ENCODE data around the gene TMEM170A.

Gene TMEM170A

DNA sequence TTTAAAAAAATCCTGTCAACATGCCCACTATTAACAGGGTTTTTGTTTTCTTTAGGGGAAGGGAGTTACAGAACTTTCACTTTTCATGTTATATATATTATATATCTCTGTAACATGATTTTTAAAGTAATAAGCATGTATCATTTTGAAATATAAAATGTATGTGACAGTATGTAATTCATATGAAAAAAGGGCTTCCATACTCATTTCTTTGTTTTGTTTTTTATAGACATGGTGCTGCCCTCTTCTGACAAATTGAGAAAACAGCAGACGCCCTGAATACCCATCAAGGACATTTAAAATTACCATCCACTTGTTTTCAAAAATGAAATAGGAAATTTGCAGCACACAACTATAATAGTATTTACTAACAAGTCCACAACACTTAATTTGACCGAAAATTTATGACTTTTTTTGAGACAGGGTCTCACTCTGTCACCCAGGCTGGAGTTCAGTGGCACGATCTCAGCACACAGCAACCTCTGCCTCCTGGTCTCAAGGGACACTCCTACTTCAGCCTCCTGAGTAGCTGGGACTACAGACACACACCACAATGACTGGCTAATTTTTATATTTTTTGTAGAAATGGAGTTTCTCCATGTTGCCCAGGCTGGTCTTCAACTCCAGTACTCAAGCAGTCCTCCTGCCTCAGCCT is 61.5 kb downstream of the TMEM170A start:
- TF ChIP-seq, protein P1, sequence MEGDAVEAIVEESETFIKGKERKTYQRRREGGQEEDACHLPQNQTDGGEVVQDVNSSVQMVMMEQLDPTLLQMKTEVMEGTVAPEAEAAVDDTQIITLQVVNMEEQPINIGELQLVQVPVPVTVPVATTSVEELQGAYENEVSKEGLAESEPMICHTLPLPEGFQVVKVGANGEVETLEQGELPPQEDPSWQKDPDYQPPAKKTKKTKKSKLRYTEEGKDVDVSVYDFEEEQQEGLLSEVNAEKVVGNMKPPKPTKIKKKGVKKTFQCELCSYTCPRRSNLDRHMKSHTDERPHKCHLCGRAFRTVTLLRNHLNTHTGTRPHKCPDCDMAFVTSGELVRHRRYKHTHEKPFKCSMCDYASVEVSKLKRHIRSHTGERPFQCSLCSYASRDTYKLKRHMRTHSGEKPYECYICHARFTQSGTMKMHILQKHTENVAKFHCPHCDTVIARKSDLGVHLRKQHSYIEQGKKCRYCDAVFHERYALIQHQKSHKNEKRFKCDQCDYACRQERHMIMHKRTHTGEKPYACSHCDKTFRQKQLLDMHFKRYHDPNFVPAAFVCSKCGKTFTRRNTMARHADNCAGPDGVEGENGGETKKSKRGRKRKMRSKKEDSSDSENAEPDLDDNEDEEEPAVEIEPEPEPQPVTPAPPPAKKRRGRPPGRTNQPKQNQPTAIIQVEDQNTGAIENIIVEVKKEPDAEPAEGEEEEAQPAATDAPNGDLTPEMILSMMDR (IDR thresholded peaks at IDR 0.05; ENCODE audit: unreplicated experiment in 3 of 3) = peak; percentile 64 to 72 (median 69)
- peak overlapping the region in 1 of 3 experiments; percentile 19 for H3K27ac Mint-ChIP-seq
- peaks cover 22% of the 10 kb centered on the region for H3K36me3 Mint-ChIP-seq (ENCODE audit: low read depth)
- no peak overlapping the region for H3K4me3 Mint-ChIP-seq
- H3K9me3 Mint-ChIP-seq = no peaks in the 10 kb centered on the region
- H3K4me1 Mint-ChIP-seq = peaks cover 8% of the 10 kb centered on the region
- no peaks in the 10 kb centered on the region for H3K27me3 Mint-ChIP-seq (ENCODE audit: low read depth)

DNA sequence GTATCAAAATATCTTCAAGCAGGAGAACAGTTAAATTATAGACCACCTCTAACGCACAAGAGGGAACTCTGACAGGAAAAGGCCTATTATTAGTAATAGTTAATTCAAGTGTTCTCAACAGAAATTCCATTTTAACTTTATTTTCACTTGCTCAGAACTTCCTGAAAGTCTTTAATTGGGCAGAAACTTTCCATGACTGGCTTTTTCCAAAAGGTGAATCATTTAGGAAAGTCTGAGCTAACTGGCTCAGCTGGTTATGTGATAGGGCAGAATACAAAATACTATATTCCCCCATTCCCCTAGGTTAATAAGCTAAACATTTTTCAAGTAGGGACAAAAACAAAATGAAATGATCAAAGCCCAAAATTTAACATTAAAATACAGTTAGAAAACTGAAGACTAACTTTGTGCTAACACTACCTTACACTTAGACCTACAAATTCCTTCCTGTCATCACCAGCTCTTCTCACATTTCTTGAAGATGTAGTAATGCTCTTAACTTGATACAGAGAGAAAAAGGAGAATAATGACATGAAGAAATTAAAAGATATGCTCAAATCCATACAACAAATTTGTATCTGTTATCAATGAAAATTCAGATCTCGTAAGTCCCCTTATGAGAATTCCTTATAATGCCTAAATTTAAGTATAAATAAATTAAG is 62.2 kb downstream of the TMEM170A start:
- H3K9me3 Mint-ChIP-seq = no peaks in the 10 kb centered on the region
- H3K4me1 Mint-ChIP-seq = peaks cover 8% of the 10 kb centered on the region
- peak overlapping the region; percentile 14 to 37 (median 22) for H3K27ac Mint-ChIP-seq
- H3K4me3 Mint-ChIP-seq = no peak overlapping the region
- peaks cover 16% of the 10 kb centered on the region for H3K36me3 Mint-ChIP-seq (ENCODE audit: low read depth)
- TF ChIP-seq, protein P1 (IDR thresholded peaks at IDR 0.05; ENCODE audit: unreplicated experiment in 3 of 3) = no peak
- H3K27me3 Mint-ChIP-seq (ENCODE audit: low read depth) = no peaks in the 10 kb centered on the region

DNA sequence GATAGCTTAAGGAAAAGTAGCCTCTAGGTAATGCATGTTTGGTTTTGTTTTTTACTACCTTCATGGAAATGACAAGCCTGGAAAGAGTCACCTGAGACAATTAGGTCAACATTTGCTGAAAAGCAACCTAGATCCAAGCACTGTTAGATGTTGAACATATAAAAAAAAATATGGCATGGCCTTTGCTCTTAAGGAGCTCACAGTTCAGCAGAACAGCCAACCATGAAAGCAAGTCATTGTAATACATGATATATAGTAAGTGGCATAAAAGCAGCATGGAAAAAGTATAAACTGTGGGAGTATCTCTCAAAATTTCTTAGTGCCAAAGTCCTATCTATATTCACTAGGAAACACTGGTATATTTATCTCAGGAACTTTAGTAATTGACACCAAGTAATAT is 62.8 kb downstream of the TMEM170A start:
- Mint-ChIP-seq H3K9me3 (no peaks in the 10 kb centered on the region), H3K4me3 (no peak overlapping the region), H3K27me3 (ENCODE audit: low read depth) (no peaks in the 10 kb centered on the region)

DNA sequence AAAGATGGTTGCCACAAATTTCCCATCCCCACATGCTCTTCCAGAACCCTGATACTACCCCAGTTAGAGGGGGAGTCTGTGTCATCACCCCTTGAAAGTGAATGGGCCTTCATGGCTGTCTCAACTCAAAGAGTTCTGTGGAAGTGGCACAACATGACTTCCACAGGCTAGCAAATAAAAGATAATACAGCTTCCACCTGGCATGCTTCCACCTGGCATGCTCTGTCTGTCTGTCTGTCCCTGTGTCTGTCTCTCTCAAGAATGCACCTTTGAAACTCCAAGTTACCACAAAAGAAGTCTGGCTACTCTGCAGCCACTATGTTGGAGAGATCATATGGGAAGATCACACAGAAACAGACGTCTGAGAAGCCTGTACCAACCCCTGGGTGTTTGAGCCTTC is 66.2 kb downstream of the TMEM170A start:
- Mint-ChIP-seq H3K4me1 (peaks cover 8% of the 10 kb centered on the region), H3K9me3 (no peaks in the 10 kb centered on the region), H3K36me3 (ENCODE audit: low read depth) (peaks cover 22% of the 10 kb centered on the region), H3K27ac (no peak overlapping the region), H3K27me3 (ENCODE audit: low read depth) (no peaks in the 10 kb centered on the region), H3K4me3 (no peak overlapping the region)
- TF ChIP-seq, protein P1 (IDR thresholded peaks at IDR 0.05; ENCODE audit: unreplicated experiment in 3 of 3) = no peak

More for the DNA sequence above, 62.8 kb downstream of the TMEM170A start:
- Mint-ChIP-seq H3K36me3 (ENCODE audit: low read depth) (peaks cover 11% of the 10 kb centered on the region), H3K27ac (peak overlapping the region in 2 of 3 experiments; percentile 14 to 37), H3K4me1 (peaks cover 8% of the 10 kb centered on the region)
- TF ChIP-seq, protein P1 (IDR thresholded peaks at IDR 0.05; ENCODE audit: unreplicated experiment in 3 of 3) = no peak

DNA sequence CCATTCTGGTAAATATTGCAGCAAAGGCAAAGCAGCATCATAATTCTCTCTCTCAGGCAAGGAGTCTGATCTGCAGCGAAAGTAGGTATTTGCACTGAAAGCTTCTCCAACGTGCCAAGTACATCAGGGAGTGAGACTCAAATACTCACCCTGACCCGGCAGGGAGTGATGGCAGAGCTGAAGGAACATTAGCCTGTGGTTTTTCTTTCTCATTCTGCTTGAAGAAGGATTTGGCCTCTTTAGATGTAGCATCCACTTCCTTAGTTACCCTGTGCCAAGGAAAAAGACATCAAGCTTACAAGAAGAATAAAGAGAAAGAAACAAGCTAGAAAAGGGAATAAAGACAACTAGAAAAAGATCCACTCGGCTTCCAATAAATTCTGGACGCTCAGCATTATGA is 69.5 kb downstream of the TMEM170A start:
- H3K4me3 Mint-ChIP-seq = no peak overlapping the region
- H3K9me3 Mint-ChIP-seq = no peaks in the 10 kb centered on the region
- H3K4me1 Mint-ChIP-seq = peaks cover 15% of the 10 kb centered on the region
- peak overlapping the region in 2 of 3 experiments; percentile 6 to 25 for H3K27ac Mint-ChIP-seq
- TF ChIP-seq, protein P1 (IDR thresholded peaks at IDR 0.05; ENCODE audit: unreplicated experiment in 3 of 3) = no peak
- H3K27me3 Mint-ChIP-seq (ENCODE audit: low read depth) = no peaks in the 10 kb centered on the region
- peaks cover 40% of the 10 kb centered on the region for H3K36me3 Mint-ChIP-seq (ENCODE audit: low read depth)
